ENCODE data around the gene PI4KA.
"Not testable (repeated sequence)": the region's sequence is repeated elsewhere in the genome, so short reads cannot be mapped to it uniquely, and the experiment has no call there.

The PI4KA gene

GRCh38 chr22:20844055-20845037 lies 14.3 kb downstream of the PI4KA start:
- DNase-seq: no peak

- DNase-seq: no peak
Observed at GRCh38 chr22:20843501-20843900, 15.1 kb downstream of the PI4KA start.

GRCh38 chr22:20840646-20841371 lies 17.8 kb downstream of the PI4KA start:
- DNase-seq: no peak

- DNase-seq: no peak
Observed at GRCh38 chr22:20839837-20840645, 18.6 kb downstream of the PI4KA start.

- not testable (repeated sequence) for DNase-seq
Observed at GRCh38 chr22:20839354-20839753, 19.3 kb downstream of the PI4KA start.

GRCh38 chr22:20836987-20837823 lies 21.4 kb downstream of the PI4KA start:
- DNase-seq: no peak

- no peak for DNase-seq
Observed at GRCh38 chr22:20834725-20835124, 23.9 kb downstream of the PI4KA start.

GRCh38 chr22:20834206-20834605 lies 24.4 kb downstream of the PI4KA start:
- no peak for DNase-seq

GRCh38 chr22:20833225-20833665 lies 25.4 kb downstream of the PI4KA start:
- DNase-seq: no peak

GRCh38 chr22:20829491-20830134 lies 29.0 kb downstream of the PI4KA start:
- no peak for DNase-seq

GRCh38 chr22:20826373-20827152 lies 32.0 kb downstream of the PI4KA start:
- not testable (repeated sequence) for DNase-seq

- no peak for DNase-seq
Observed at GRCh38 chr22:20825624-20826023, 33.0 kb downstream of the PI4KA start.

GRCh38 chr22:20825216-20825615 lies 33.4 kb downstream of the PI4KA start:
- not testable (repeated sequence) for DNase-seq

- DNase-seq: no peak
Observed at GRCh38 chr22:20823264-20823663, 35.3 kb downstream of the PI4KA start.

GRCh38 chr22:20822240-20822639 lies 36.4 kb downstream of the PI4KA start:
- no peak for DNase-seq

GRCh38 chr22:20821717-20822239 lies 36.8 kb downstream of the PI4KA start:
- not testable (repeated sequence) for DNase-seq

- DNase-seq: no peak
Observed at GRCh38 chr22:20819471-20819870, 39.1 kb downstream of the PI4KA start.

- no peak for DNase-seq
Observed at GRCh38 chr22:20818471-20818870, 40.1 kb downstream of the PI4KA start.

GRCh38 chr22:20816559-20816958 lies 42.1 kb downstream of the PI4KA start:
- no peak for DNase-seq

- DNase-seq: no peak
Observed at GRCh38 chr22:20815477-20816050, 43.0 kb downstream of the PI4KA start.
